HEK293T (cell line): Measurements from ENCODE around the gene HOXA3.

ENCODE experiments used
- ELF4 ChIP-seq: fragments of 450-650 bp; IDR thresholded peaks from 2 replicates; pipeline ENCODE4 v1.6.1; 2017; ENCODE audit warnings: antibody characterized with exemption
- FOXA1 ChIP-seq: fragments of 450-650 bp; IDR thresholded peaks from 2 replicates; pipeline ENCODE4 v1.6.1; 2016; ENCODE audit warnings: mild to moderate bottlenecking
- FOXK2 ChIP-seq: fragments of 450-650 bp; IDR thresholded peaks from 2 replicates; pipeline ENCODE4 v1.6.1; 2016; ENCODE audit warnings: mild to moderate bottlenecking
- FOXM1 ChIP-seq: fragments of 450-650 bp; IDR thresholded peaks from 2 replicates; pipeline ENCODE4 v1.6.1; 2017; ENCODE audit warnings: mild to moderate bottlenecking, borderline replicate concordance
- HDGF ChIP-seq: fragments of 450-650 bp; IDR thresholded peaks from 2 replicates; pipeline ENCODE4 v1.6.1; 2017; ENCODE audit warnings: antibody characterized with exemption, borderline replicate concordance
- L3MBTL2 ChIP-seq: fragments of 450-650 bp; conservative IDR thresholded peaks from 2 replicates; pipeline ENCODE4 v1.6.1; 2016; ENCODE audit warnings: mild to moderate bottlenecking

DNA sequence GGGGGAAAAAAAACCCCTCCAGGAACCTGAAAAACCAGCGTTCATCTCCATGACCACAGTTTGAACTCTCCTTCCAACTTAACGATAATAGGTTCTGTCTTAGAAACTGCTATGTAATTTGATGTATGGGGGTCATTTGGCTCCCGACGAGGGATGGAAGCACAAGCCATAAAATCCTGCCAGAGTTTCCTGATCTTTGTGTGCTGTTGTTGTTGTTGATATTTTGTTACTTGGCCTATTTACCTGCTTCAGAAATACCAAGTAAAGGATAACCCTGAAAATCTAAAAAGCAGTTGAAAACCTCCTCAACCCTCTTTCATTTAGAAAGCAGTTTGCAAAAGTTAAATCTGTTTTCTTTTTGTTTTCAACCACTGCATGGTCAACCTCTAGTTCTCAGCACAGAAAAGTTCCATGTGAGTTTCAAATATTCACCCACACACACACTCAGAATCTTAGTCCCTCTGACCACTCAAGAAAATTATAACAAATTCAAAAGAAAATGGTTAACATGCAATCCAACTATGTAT, 40.6 kb downstream of the HOXA3 start:
- TF ChIP-seq FOXK2 (peak; percentile 59; the same call in 1 of the 2 replicates), HDGF (no peak), FOXM1 (no peak), L3MBTL2 (no peak), FOXA1 (no peak), ELF4 (no peak)
